ENCODE measurements around the gene HIVEP3. TPM values are rescaled to one million over a fixed set of nuclear protein-coding genes. Genes with fewer than 3 reads are reported as not detected.

HIVEP3 gene
- total RNA-seq, 1 experiment from 2014 or later, result 11.0 TPM

DNA sequence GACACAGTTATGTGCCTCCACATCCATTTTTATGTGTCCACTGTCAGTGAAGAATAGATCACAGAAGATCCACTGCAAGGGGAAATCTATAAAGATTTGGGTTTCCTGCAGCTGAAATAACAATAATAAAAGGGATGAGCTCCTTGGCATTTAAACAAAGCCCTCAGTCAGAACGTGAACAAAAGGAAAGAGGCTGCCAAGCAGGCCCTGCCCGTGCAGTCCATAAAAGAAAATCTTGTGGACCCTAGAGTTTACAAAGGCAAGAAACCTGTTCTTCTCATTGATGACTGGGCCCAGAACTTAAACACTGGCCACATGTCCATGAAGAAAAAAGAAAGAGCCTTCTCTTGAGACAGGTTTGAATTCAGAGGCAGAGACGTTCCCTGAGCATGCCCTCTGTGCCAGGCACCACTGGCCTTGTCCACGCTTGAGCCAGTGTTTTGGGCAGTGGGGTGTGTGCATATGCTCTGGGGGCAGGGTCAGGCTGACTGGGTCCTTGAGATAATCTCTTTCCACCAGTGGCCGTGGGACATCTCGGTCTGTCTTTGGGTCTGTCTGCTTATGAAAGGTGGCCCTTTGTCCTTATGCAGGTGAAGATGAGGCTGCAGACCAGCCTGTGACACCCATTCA lies 142.7 kb downstream of the HIVEP3 start:
- Histone ChIP-seq H3K4me1 (replicated peaks; ENCODE audit: insufficient read depth) (peaks cover 10% of the 10 kb centered on the region; the same call in 1 of the 2 replicates), H3K27ac (no peak overlapping the region), H3K4me3 (no peak overlapping the region), H4K20me1 (ENCODE audit: insufficient read depth) (no peaks in the 10 kb centered on the region), H3K36me3 (ENCODE audit: low read depth) (no peaks in the 10 kb centered on the region), H3K9me2 (ENCODE audit: insufficient read depth) (no peaks in the 10 kb centered on the region), H3K27me3 (ENCODE audit: insufficient read depth, low read depth) (no peaks in the 10 kb centered on the region), H3K79me2 (ENCODE audit: low read depth) (no peaks in the 10 kb centered on the region), H3K4me2 (no peak overlapping the region), H2AFZ (no peak overlapping the region), H3K9me3 (ENCODE audit: insufficient read depth, low read depth) (no peaks in the 10 kb centered on the region), H3F3A (ENCODE audit: insufficient read depth, low read depth) (peaks cover 12% of the 10 kb centered on the region)
- intact Hi-C loops (cut with micrococcal nuclease; ENCODE audit: unreplicated experiment), result no loop called here
- no peak for DNase-seq
- ChIA-PET POLR2A (ENCODE audit: unreplicated experiment) (no interaction called here), CTCF (no interaction called here)
- no peak for TF ChIP-seq EZH2 (IDR thresholded peaks at IDR 0.05; ENCODE audit: low read depth)
- TF ChIP-seq, protein P1, sequence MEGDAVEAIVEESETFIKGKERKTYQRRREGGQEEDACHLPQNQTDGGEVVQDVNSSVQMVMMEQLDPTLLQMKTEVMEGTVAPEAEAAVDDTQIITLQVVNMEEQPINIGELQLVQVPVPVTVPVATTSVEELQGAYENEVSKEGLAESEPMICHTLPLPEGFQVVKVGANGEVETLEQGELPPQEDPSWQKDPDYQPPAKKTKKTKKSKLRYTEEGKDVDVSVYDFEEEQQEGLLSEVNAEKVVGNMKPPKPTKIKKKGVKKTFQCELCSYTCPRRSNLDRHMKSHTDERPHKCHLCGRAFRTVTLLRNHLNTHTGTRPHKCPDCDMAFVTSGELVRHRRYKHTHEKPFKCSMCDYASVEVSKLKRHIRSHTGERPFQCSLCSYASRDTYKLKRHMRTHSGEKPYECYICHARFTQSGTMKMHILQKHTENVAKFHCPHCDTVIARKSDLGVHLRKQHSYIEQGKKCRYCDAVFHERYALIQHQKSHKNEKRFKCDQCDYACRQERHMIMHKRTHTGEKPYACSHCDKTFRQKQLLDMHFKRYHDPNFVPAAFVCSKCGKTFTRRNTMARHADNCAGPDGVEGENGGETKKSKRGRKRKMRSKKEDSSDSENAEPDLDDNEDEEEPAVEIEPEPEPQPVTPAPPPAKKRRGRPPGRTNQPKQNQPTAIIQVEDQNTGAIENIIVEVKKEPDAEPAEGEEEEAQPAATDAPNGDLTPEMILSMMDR (conservative IDR thresholded peaks at IDR 0.05), result no peak
- BruUV-seq (replicated peaks), result no TSS peak

DNA sequence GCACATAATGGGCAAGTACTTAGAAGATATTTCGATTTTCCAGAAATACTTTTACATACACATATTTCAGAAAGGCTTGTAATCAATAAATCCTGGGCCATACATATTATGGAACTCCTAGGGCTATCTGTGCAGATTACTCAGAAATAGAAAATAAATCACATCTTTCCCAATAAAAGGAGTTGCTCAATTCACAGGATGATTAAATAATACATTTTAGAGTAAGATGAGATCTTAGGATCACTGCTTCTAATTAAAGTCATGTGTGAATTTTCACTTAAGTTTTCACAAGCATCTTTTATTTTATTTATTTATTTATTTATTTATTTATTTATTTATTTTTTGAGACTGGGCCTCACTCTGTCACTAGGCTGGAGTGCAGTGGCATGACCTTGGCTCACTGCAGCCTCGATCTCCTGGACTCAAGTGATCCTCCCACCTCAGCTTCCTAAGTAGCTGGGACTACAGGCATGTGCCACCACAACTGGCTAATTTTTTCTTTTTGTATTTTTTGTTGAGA lies 144.2 kb downstream of the HIVEP3 start:
- no peak overlapping the region for H3K4me3 ChIP-seq
- no peak for DNase-seq
- intact Hi-C loops (cut with micrococcal nuclease; ENCODE audit: unreplicated experiment), result loop anchor here (5.0 kb wide), 1 partner anchor 102 kb away; no protein-coding TSS in a partner anchor
- no peak overlapping the region for H3K27ac ChIP-seq
- TF ChIP-seq, protein P1 (conservative IDR thresholded peaks at IDR 0.05), result no peak
- no peak for TF ChIP-seq EZH2 (IDR thresholded peaks at IDR 0.05; ENCODE audit: low read depth)
- BruUV-seq (replicated peaks), result no TSS peak
- peaks cover 10% of the 10 kb centered on the region; the same call in 1 of the 2 replicates for H3K4me1 ChIP-seq (replicated peaks; ENCODE audit: insufficient read depth)
- no peaks in the 10 kb centered on the region for H3K9me2 ChIP-seq (ENCODE audit: insufficient read depth)
- H4K20me1 ChIP-seq (ENCODE audit: insufficient read depth), result no peaks in the 10 kb centered on the region
- no peaks in the 10 kb centered on the region for H3K79me2 ChIP-seq (ENCODE audit: low read depth)
- ChIA-PET POLR2A (ENCODE audit: unreplicated experiment) (interaction anchor here (0.6 kb wide), 1 partner anchor 207 kb away, joined by 3 read pairs; no protein-coding TSS in a partner anchor), CTCF (no interaction called here)
- H3K4me2 ChIP-seq, result no peak overlapping the region
- no peaks in the 10 kb centered on the region for H3K9me3 ChIP-seq (ENCODE audit: insufficient read depth, low read depth)
- H3K36me3 ChIP-seq (ENCODE audit: low read depth), result no peaks in the 10 kb centered on the region
- peaks cover 12% of the 10 kb centered on the region for H3F3A ChIP-seq (ENCODE audit: insufficient read depth, low read depth)
- H3K27me3 ChIP-seq (ENCODE audit: insufficient read depth, low read depth), result no peaks in the 10 kb centered on the region
- no peak overlapping the region for H2AFZ ChIP-seq

DNA sequence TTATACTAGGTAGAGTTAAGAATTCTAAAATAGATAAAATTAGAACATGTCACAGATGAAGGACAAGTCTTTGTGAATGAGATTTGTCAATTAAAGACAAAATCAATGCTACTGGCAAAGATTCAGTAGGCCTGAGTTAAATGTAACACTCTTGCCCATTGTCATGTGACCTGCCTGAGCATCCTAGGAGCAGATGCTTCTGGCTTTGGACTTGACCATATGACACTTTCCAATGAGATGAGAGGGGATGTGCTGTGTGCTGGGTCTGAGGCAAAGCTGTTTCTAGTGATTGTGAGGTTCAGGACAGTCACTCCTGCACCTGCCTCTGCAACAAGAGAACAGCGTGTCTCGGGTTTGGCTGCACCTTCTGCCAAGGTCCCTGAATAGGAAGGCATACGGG lies 144.9 kb downstream of the HIVEP3 start:
- CTCF ChIA-PET, result no interaction called here
- no peaks in the 10 kb centered on the region for H3K9me2 ChIP-seq (ENCODE audit: insufficient read depth)

More for the DNA sequence above, 144.9 kb downstream of the HIVEP3 start:
- BruUV-seq (replicated peaks), result no TSS peak
- no peaks in the 10 kb centered on the region for H3K79me2 ChIP-seq (ENCODE audit: low read depth)
- TF ChIP-seq, protein P1 (conservative IDR thresholded peaks at IDR 0.05), result no peak
- no peak for TF ChIP-seq EZH2 (IDR thresholded peaks at IDR 0.05; ENCODE audit: low read depth)
- H3F3A ChIP-seq (ENCODE audit: insufficient read depth, low read depth), result peaks cover 12% of the 10 kb centered on the region
- no peaks in the 10 kb centered on the region for H3K27me3 ChIP-seq (ENCODE audit: insufficient read depth, low read depth)
- no peaks in the 10 kb centered on the region for H4K20me1 ChIP-seq (ENCODE audit: insufficient read depth)
- no peaks in the 10 kb centered on the region for H3K36me3 ChIP-seq (ENCODE audit: low read depth)
- POLR2A ChIA-PET (ENCODE audit: unreplicated experiment), result interaction anchor here (0.6 kb wide), 1 partner anchor 207 kb away, joined by 3 read pairs; no protein-coding TSS in a partner anchor
- no peak for DNase-seq
- H3K4me1 ChIP-seq (replicated peaks; ENCODE audit: insufficient read depth), result peaks cover 10% of the 10 kb centered on the region; the same call in 1 of the 2 replicates
- no peak overlapping the region for H3K4me2 ChIP-seq
- no peaks in the 10 kb centered on the region for H3K9me3 ChIP-seq (ENCODE audit: insufficient read depth, low read depth)
- no peak overlapping the region for H3K4me3 ChIP-seq
- H3K27ac ChIP-seq, result no peak overlapping the region
- intact Hi-C loops (cut with micrococcal nuclease; ENCODE audit: unreplicated experiment), result loop anchor here (5.0 kb wide), 1 partner anchor 102 kb away; no protein-coding TSS in a partner anchor
- no peak overlapping the region for H2AFZ ChIP-seq
